Measurements from ENCODE around the gene SLC13A4.

Gene SLC13A4

GRCh38 chr7:135773464-135773863 lies 45.5 kb upstream of the SLC13A4 start:
- no peak overlapping the region for H3K4me3 ChIP-seq (replicated peaks; ENCODE audit: insufficient read depth, low read length)
- no peak for DNase-seq (ENCODE audit: low read depth in 1 of 2, low spot score in 1 of 2)
- H3K27ac ChIP-seq (replicated peaks) = no peak overlapping the region
- H3K27me3 ChIP-seq (ENCODE audit: insufficient read depth, poor library complexity, severe bottlenecking) = no peaks in the 10 kb centered on the region
- TF ChIP-seq GABPA (IDR thresholded peaks at IDR 0.05; ENCODE audit: low read depth) (no peak), SPI1 (IDR thresholded peaks at IDR 0.05; ENCODE audit: borderline replicate concordance, low read depth) (no peak), CTCF (IDR thresholded peaks at IDR 0.05; ENCODE audit: insufficient read depth, low read length) (no peak), POLR2AphosphoS5 (IDR thresholded peaks at IDR 0.05; ENCODE audit: low read depth) (no peak), REST (IDR thresholded peaks at IDR 0.05; ENCODE audit: insufficient replicate concordance, low read depth) (no peak)

GRCh38 chr7:135772639-135773222 lies 44.7 kb upstream of the SLC13A4 start:
- Histone ChIP-seq H3K27me3 (ENCODE audit: insufficient read depth, poor library complexity, severe bottlenecking) (no peaks in the 10 kb centered on the region), H3K27ac (replicated peaks) (no peak overlapping the region), H3K4me3 (replicated peaks; ENCODE audit: insufficient read depth, low read length) (no peak overlapping the region)
- DNase-seq (ENCODE audit: low read depth in 1 of 2, low spot score in 1 of 2) = no peak
- TF ChIP-seq REST (IDR thresholded peaks at IDR 0.05; ENCODE audit: insufficient replicate concordance, low read depth) = no peak
- TF ChIP-seq SPI1 (IDR thresholded peaks at IDR 0.05; ENCODE audit: borderline replicate concordance, low read depth) = no peak

- TF ChIP-seq SPI1 (IDR thresholded peaks at IDR 0.05; ENCODE audit: borderline replicate concordance, low read depth) (no peak), POLR2AphosphoS5 (IDR thresholded peaks at IDR 0.05; ENCODE audit: low read depth) (no peak), GABPA (IDR thresholded peaks at IDR 0.05; ENCODE audit: low read depth) (no peak), REST (IDR thresholded peaks at IDR 0.05; ENCODE audit: insufficient replicate concordance, low read depth) (no peak), CTCF (IDR thresholded peaks at IDR 0.05; ENCODE audit: insufficient read depth, low read length) (no peak)
- DNase-seq (ENCODE audit: low read depth in 1 of 2, low spot score in 1 of 2) = peak in 1 of 2 experiments; percentile 51
- Histone ChIP-seq H3K4me3 (replicated peaks; ENCODE audit: insufficient read depth, low read length) (no peak overlapping the region), H3K27ac (replicated peaks) (no peak overlapping the region), H3K27me3 (ENCODE audit: insufficient read depth, poor library complexity, severe bottlenecking) (no peaks in the 10 kb centered on the region)
Measured at GRCh38 chr7:135771961-135772638, 44.1 kb upstream of the SLC13A4 start.

All from HL-60 (cell line).